H1 (cell line): Measurements from ENCODE around the gene HECTD3. TPM values are rescaled to one million over a fixed set of nuclear protein-coding genes. Genes with fewer than 3 reads are reported as not detected.

ENCODE experiments used
- ATF2 ChIP-seq: IDR thresholded peaks from 2 replicates; pipeline ENCODE4 v1.6.1; 2012; ENCODE audit warnings: low read length, inconsistent platforms
- EP300 ChIP-seq, 2 experiments: IDR thresholded peaks; 1 replicate in 1 of 2; 2 replicates in 1 of 2; pipeline ENCODE4 v1.6.1; 2011 to 2012; ENCODE audit warnings: low read depth in 2 of 2, low read length in 2 of 2, mild to moderate bottlenecking in 2 of 2, borderline replicate concordance in 1 of 2, inconsistent platforms in 1 of 2, moderate library complexity in 1 of 2
- HDAC6 ChIP-seq: IDR thresholded peaks from one replicate; pipeline ENCODE4 v1.7.1; 2012; ENCODE audit warnings: low read depth, mild to moderate bottlenecking, inconsistent platforms, low read length, moderate library complexity
- SIN3A ChIP-seq, 2 experiments: IDR thresholded peaks in 1 of 2; conservative IDR thresholded peaks in 1 of 2; 2 replicates each; pipeline ENCODE4 v1.6.1; 2011 to 2012; ENCODE audit warnings: low read length in 2 of 2, improper control_type of control experiment in 1 of 2, low read depth in 1 of 2, mild to moderate bottlenecking in 1 of 2
- YY1 ChIP-seq: IDR thresholded peaks from 2 replicates; pipeline ENCODE4 v1.6.1; 2011; ENCODE audit warnings: low read depth, mild to moderate bottlenecking, low read length
- polyA plus RNA-seq, 7 experiments: library from polyadenylated mRNA; depleted of rRNA in 3 of 7; stranded (reverse) in 5 of 7; unstranded in 2 of 7; fragments of >200 nt in 5 of 7; fragments of 200-250 nt in 2 of 7; gene quantifications; 1 replicate in 5 of 7; 2 replicates in 1 of 7; 4 replicates in 1 of 7; pipeline versions ENCODE4 v1.2.1 to v1.2.3, GENCODE V29; 2011 to 2013; ENCODE audit warnings: missing spikeins in 2 of 7, mixed read lengths in 2 of 7
- total RNA-seq: library from RNA; stranded (reverse); fragmentation: NEBNext Ultra II Directional; extraction: Animal tissue kit (Norgen Biotek cat#: 25700); gene quantifications from 2 replicates; pipeline ENCODE4 v1.2.1, GENCODE V29; 2021
- TF ChIP-seq, protein P1 (sequence below): fragments of 300-600 bp; sonication (generic); IDR thresholded peaks from 2 replicates; pipeline ENCODE4 v1.7.1; 2012; ENCODE audit warnings: low read length, moderate library complexity, mild to moderate bottlenecking, inconsistent platforms; ENCODE audit not compliant: insufficient replicate concordance
- TF ChIP-seq, protein P2 (sequence below): IDR thresholded peaks from 2 replicates; pipeline ENCODE4 v1.6.1; 2011; ENCODE audit warnings: low read length, improper control_type of control experiment

The HECTD3 gene
- total and polyA plus RNA-seq, 2 of the 8 experiments (the other 6 are each of a cell fraction or from before 2014, with no cell fraction given), result 32.9 to 52.7 TPM

GRCh38 chr1:45003741-45004140 is 7.4 kb downstream of the HECTD3 start (continued):
- TF ChIP-seq, protein P1, sequence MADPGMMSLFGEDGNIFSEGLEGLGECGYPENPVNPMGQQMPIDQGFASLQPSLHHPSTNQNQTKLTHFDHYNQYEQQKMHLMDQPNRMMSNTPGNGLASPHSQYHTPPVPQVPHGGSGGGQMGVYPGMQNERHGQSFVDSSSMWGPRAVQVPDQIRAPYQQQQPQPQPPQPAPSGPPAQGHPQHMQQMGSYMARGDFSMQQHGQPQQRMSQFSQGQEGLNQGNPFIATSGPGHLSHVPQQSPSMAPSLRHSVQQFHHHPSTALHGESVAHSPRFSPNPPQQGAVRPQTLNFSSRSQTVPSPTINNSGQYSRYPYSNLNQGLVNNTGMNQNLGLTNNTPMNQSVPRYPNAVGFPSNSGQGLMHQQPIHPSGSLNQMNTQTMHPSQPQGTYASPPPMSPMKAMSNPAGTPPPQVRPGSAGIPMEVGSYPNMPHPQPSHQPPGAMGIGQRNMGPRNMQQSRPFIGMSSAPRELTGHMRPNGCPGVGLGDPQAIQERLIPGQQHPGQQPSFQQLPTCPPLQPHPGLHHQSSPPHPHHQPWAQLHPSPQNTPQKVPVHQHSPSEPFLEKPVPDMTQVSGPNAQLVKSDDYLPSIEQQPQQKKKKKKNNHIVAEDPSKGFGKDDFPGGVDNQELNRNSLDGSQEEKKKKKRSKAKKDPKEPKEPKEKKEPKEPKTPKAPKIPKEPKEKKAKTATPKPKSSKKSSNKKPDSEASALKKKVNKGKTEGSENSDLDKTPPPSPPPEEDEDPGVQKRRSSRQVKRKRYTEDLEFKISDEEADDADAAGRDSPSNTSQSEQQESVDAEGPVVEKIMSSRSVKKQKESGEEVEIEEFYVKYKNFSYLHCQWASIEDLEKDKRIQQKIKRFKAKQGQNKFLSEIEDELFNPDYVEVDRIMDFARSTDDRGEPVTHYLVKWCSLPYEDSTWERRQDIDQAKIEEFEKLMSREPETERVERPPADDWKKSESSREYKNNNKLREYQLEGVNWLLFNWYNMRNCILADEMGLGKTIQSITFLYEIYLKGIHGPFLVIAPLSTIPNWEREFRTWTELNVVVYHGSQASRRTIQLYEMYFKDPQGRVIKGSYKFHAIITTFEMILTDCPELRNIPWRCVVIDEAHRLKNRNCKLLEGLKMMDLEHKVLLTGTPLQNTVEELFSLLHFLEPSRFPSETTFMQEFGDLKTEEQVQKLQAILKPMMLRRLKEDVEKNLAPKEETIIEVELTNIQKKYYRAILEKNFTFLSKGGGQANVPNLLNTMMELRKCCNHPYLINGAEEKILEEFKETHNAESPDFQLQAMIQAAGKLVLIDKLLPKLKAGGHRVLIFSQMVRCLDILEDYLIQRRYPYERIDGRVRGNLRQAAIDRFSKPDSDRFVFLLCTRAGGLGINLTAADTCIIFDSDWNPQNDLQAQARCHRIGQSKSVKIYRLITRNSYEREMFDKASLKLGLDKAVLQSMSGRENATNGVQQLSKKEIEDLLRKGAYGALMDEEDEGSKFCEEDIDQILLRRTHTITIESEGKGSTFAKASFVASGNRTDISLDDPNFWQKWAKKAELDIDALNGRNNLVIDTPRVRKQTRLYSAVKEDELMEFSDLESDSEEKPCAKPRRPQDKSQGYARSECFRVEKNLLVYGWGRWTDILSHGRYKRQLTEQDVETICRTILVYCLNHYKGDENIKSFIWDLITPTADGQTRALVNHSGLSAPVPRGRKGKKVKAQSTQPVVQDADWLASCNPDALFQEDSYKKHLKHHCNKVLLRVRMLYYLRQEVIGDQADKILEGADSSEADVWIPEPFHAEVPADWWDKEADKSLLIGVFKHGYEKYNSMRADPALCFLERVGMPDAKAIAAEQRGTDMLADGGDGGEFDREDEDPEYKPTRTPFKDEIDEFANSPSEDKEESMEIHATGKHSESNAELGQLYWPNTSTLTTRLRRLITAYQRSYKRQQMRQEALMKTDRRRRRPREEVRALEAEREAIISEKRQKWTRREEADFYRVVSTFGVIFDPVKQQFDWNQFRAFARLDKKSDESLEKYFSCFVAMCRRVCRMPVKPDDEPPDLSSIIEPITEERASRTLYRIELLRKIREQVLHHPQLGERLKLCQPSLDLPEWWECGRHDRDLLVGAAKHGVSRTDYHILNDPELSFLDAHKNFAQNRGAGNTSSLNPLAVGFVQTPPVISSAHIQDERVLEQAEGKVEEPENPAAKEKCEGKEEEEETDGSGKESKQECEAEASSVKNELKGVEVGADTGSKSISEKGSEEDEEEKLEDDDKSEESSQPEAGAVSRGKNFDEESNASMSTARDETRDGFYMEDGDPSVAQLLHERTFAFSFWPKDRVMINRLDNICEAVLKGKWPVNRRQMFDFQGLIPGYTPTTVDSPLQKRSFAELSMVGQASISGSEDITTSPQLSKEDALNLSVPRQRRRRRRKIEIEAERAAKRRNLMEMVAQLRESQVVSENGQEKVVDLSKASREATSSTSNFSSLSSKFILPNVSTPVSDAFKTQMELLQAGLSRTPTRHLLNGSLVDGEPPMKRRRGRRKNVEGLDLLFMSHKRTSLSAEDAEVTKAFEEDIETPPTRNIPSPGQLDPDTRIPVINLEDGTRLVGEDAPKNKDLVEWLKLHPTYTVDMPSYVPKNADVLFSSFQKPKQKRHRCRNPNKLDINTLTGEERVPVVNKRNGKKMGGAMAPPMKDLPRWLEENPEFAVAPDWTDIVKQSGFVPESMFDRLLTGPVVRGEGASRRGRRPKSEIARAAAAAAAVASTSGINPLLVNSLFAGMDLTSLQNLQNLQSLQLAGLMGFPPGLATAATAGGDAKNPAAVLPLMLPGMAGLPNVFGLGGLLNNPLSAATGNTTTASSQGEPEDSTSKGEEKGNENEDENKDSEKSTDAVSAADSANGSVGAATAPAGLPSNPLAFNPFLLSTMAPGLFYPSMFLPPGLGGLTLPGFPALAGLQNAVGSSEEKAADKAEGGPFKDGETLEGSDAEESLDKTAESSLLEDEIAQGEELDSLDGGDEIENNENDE, result no peak
- no peak for TF ChIP-seq EP300 (IDR thresholded peaks at IDR 0.05; ENCODE audit: borderline replicate concordance in 1 of 2, low read depth in 2 of 2, low read length in 2 of 2)
- TF ChIP-seq ATF2, result no peak
- TF ChIP-seq, protein P2, sequence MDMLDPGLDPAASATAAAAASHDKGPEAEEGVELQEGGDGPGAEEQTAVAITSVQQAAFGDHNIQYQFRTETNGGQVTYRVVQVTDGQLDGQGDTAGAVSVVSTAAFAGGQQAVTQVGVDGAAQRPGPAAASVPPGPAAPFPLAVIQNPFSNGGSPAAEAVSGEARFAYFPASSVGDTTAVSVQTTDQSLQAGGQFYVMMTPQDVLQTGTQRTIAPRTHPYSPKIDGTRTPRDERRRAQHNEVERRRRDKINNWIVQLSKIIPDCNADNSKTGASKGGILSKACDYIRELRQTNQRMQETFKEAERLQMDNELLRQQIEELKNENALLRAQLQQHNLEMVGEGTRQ, result no peak
- TF ChIP-seq SIN3A (conservative IDR thresholded peaks at IDR 0.05 in 1 of 2, IDR thresholded peaks at IDR 0.05 in 1 of 2; ENCODE audit: low read depth in 1 of 2, low read length in 2 of 2), result no peak
- TF ChIP-seq HDAC6, result no peak
- TF ChIP-seq YY1, result no peak
